Measurements from ENCODE around the gene NHERF2.

Gene NHERF2

GRCh38 chr16:2081201-2082084, 54.7 kb downstream of the NHERF2 start:
- Mint-ChIP-seq H3K4me3 (no peak overlapping the region), H3K4me1 (peaks cover 6% of the 10 kb centered on the region), H3K9me3 (no peaks in the 10 kb centered on the region), H3K27ac (peak overlapping the region in 1 of 2 donors; percentile 63), H3K27me3 (no peaks in the 10 kb centered on the region)
- ATAC-seq: no peak
- no peak for DNase-seq

GRCh38 chr16:2082171-2082982, 55.7 kb downstream of the NHERF2 start:
- peak overlapping the region in 1 of 2 donors; percentile 94 for H3K27ac Mint-ChIP-seq
- H3K4me1 Mint-ChIP-seq: peaks cover 6% of the 10 kb centered on the region

GRCh38 chr16:2082983-2083364, 56.3 kb downstream of the NHERF2 start:
- Mint-ChIP-seq H3K4me1 (peaks cover 6% of the 10 kb centered on the region), H3K9me3 (no peaks in the 10 kb centered on the region), H3K27ac (peak overlapping the region; percentile 41 to 80), H3K27me3 (no peaks in the 10 kb centered on the region), H3K4me3 (peak overlapping the region in 1 of 2 donors; percentile 27)
- ATAC-seq: no peak
- no peak for DNase-seq

More at GRCh38 chr16:2082171-2082982, 55.7 kb downstream of the NHERF2 start:
- Mint-ChIP-seq H3K27me3 (no peaks in the 10 kb centered on the region), H3K4me3 (no peak overlapping the region), H3K9me3 (no peaks in the 10 kb centered on the region)
- DNase-seq: no peak
- no peak for ATAC-seq

- DNase-seq: no peak
- H3K4me1 Mint-ChIP-seq: peaks cover 6% of the 10 kb centered on the region
- no peaks in the 10 kb centered on the region for H3K9me3 Mint-ChIP-seq
- H3K27me3 Mint-ChIP-seq: no peaks in the 10 kb centered on the region
- peak overlapping the region in 1 of 2 donors; percentile 27 for H3K4me3 Mint-ChIP-seq
- H3K27ac Mint-ChIP-seq: peak overlapping the region in 1 of 2 donors; percentile 80
- ATAC-seq: no peak
Observed at GRCh38 chr16:2083409-2083808, 56.7 kb downstream of the NHERF2 start.

GRCh38 chr16:2083876-2084780, 57.4 kb downstream of the NHERF2 start:
- H3K27ac Mint-ChIP-seq: peak overlapping the region in 1 of 2 donors; percentile 74

GRCh38 chr16:2084895-2085625, 58.4 kb downstream of the NHERF2 start:
- H3K4me3 Mint-ChIP-seq: no peak overlapping the region
- H3K27me3 Mint-ChIP-seq: no peaks in the 10 kb centered on the region
- H3K4me1 Mint-ChIP-seq: peaks cover 6% of the 10 kb centered on the region
- ATAC-seq (no peak), DNase-seq (no peak)
- no peaks in the 10 kb centered on the region for H3K9me3 Mint-ChIP-seq
- H3K27ac Mint-ChIP-seq: peak overlapping the region in 1 of 2 donors; percentile 74

More at GRCh38 chr16:2083876-2084780, 57.4 kb downstream of the NHERF2 start:
- no peaks in the 10 kb centered on the region for H3K27me3 Mint-ChIP-seq
- DNase-seq (no peak), ATAC-seq (no peak)
- H3K4me1 Mint-ChIP-seq: peaks cover 6% of the 10 kb centered on the region
- H3K4me3 Mint-ChIP-seq: no peak overlapping the region
- H3K9me3 Mint-ChIP-seq: no peaks in the 10 kb centered on the region

GRCh38 chr16:2085669-2086068, 59.0 kb downstream of the NHERF2 start:
- no peak for ATAC-seq
- H3K4me1 Mint-ChIP-seq: peaks cover 6% of the 10 kb centered on the region

GRCh38 chr16:2086106-2086742, 59.5 kb downstream of the NHERF2 start:
- ATAC-seq: no peak
- Mint-ChIP-seq H3K27me3 (no peaks in the 10 kb centered on the region), H3K4me3 (no peak overlapping the region), H3K4me1 (peaks cover 6% of the 10 kb centered on the region), H3K27ac (peak overlapping the region in 1 of 2 donors; percentile 54), H3K9me3 (no peaks in the 10 kb centered on the region)
- DNase-seq: no peak

More at GRCh38 chr16:2085669-2086068, 59.0 kb downstream of the NHERF2 start:
- Mint-ChIP-seq H3K9me3 (no peaks in the 10 kb centered on the region), H3K4me3 (no peak overlapping the region), H3K27ac (peak overlapping the region in 1 of 2 donors; percentile 54), H3K27me3 (no peaks in the 10 kb centered on the region)
- no peak for DNase-seq

GRCh38 chr16:2086812-2087747, 60.4 kb downstream of the NHERF2 start:
- peak overlapping the region in 1 of 2 donors; percentile 34 for H3K27ac Mint-ChIP-seq
- no peaks in the 10 kb centered on the region for H3K27me3 Mint-ChIP-seq
- DNase-seq (no peak), ATAC-seq (no peak)
- no peak overlapping the region for H3K4me3 Mint-ChIP-seq
- H3K4me1 Mint-ChIP-seq: peaks cover 6% of the 10 kb centered on the region
- no peaks in the 10 kb centered on the region for H3K9me3 Mint-ChIP-seq

- DNase-seq (no peak), ATAC-seq (no peak)
- Mint-ChIP-seq H3K9me3 (no peaks in the 10 kb centered on the region), H3K4me3 (no peak overlapping the region), H3K27ac (peak overlapping the region in 1 of 2 donors; percentile 88), H3K4me1 (peaks cover 3% of the 10 kb centered on the region), H3K27me3 (no peaks in the 10 kb centered on the region)
Observed at GRCh38 chr16:2087748-2088631, 61.3 kb downstream of the NHERF2 start.

Data from stimulated activated naive CD8-positive, alpha-beta T cell treated with anti-CD3 and anti-CD28 coated beads, Interleukin-15, amount 100 ng/mL, for 72 hours (primary cell).